Smooth muscle cell (in vitro differentiated cells): ENCODE measurements around the gene PRPF8. TPM values are rescaled to one million over a fixed set of nuclear protein-coding genes. Genes with fewer than 3 reads are reported as not detected.

Source experiments
- DNase-seq: peaks from one replicate; lab custom pipeline; 2025; ENCODE audit not compliant: unreplicated experiment; lab: John Stamatoyannopoulos, UW
- H2AFZ ChIP-seq: fragments of 200-600 bp; sonication (generic); 2 replicates; pipeline ENCODE4 v1.6.0; 2016; ENCODE audit warnings: antibody characterized with exemption, low read depth, mild to moderate bottlenecking
- H3F3A ChIP-seq: fragments of 200-600 bp; sonication (generic); 2 replicates; pipeline ENCODE4 v1.6.0; 2017; ENCODE audit warnings: antibody characterized with exemption, low read depth
- H3K27ac ChIP-seq: fragments of 200-600 bp; sonication (generic); 2 replicates; pipeline ENCODE4 v1.5.1; 2016; ENCODE audit warnings: low read depth, mild to moderate bottlenecking
- H3K27me3 ChIP-seq: fragments of 200-600 bp; sonication (generic); 2 replicates; pipeline ENCODE4 v1.6.1; 2016; ENCODE audit warnings: low read depth, mild to moderate bottlenecking
- H3K36me3 ChIP-seq: fragments of 200-600 bp; sonication (generic); 2 replicates; pipeline ENCODE4 v1.5.1; 2016; ENCODE audit warnings: low read depth
- H3K4me1 ChIP-seq: fragments of 200-600 bp; sonication (generic); 2 replicates; pipeline ENCODE4 v1.5.1; 2016; ENCODE audit warnings: low read depth
- H3K4me2 ChIP-seq: fragments of 200-600 bp; sonication (generic); 2 replicates; pipeline ENCODE4 v1.6.0; 2016; ENCODE audit warnings: mild to moderate bottlenecking
- H3K4me3 ChIP-seq: fragments of 200-600 bp; sonication (generic); 2 replicates; pipeline ENCODE4 v1.5.1; 2016; ENCODE audit warnings: mild to moderate bottlenecking
- H3K79me2 ChIP-seq: fragments of 200-600 bp; sonication (generic); 2 replicates; pipeline ENCODE4 v1.6.0; 2016; ENCODE audit warnings: low read depth, mild to moderate bottlenecking
- H3K9ac ChIP-seq: fragments of 200-600 bp; sonication (generic); 2 replicates; pipeline ENCODE4 v1.6.0; 2016; ENCODE audit warnings: low read depth
- H3K9me3 ChIP-seq: fragments of 200-600 bp; sonication (generic); replicated peaks from 2 replicates; pipeline ENCODE4 v1.5.1; 2016; ENCODE audit warnings: low read depth
- H4K20me1 ChIP-seq: fragments of 200-600 bp; sonication (generic); 2 replicates; pipeline ENCODE4 v1.6.0; 2016; ENCODE audit warnings: low read depth
- CTCF ChIP-seq: fragments of 200-600 bp; sonication (generic); IDR thresholded peaks from 2 replicates; pipeline ENCODE4 v1.5.1; 2017; ENCODE audit warnings: borderline replicate concordance, mild to moderate bottlenecking, antibody characterized with exemption; ENCODE audit not compliant: insufficient read depth, poor library complexity, severe bottlenecking
- WGBS: methylation state at CpG from one replicate; pipeline ENCODE4 v1.1.7; 2016; ENCODE audit warnings: low lambda C conversion rate; 5-methylcytosine and 5-hydroxymethylcytosine counted together
- polyA plus RNA-seq: library from polyadenylated mRNA; unstranded; fragments of >200 nt; fragmentation: Nextera tagmentation; extraction: Ambion mirVana; gene quantifications from 2 replicates; pipeline ENCODE4 v1.2.1, GENCODE V29; 2016
- total RNA-seq: library from RNA; depleted of rRNA; stranded (reverse); fragments of >200 nt; gene quantifications from 2 replicates; pipeline ENCODE4 v1.2.3, GENCODE V29; 2014

Gene PRPF8
- total and polyA plus RNA-seq, 2 experiments from 2014 or later, result 99.7 to 129 TPM

GRCh38 chr17:1640329-1641064 lies 44.2 kb downstream of the PRPF8 start:
- no peaks in the 10 kb centered on the region for H3K9me3 ChIP-seq
- no peak overlapping the region for H3K4me2 ChIP-seq
- H3K4me1 ChIP-seq, result peaks cover 10% of the 10 kb centered on the region
- H3K36me3 ChIP-seq, result no peaks in the 10 kb centered on the region
- H2AFZ ChIP-seq, result no peak overlapping the region
- no peak overlapping the region for H3K4me3 ChIP-seq
- H3F3A ChIP-seq, result no peaks in the 10 kb centered on the region
- no peaks in the 10 kb centered on the region for H3K79me2 ChIP-seq
- no peaks in the 10 kb centered on the region for H4K20me1 ChIP-seq
- H3K27ac ChIP-seq, result no peak overlapping the region
- no peak for DNase-seq
- no peak overlapping the region for H3K9ac ChIP-seq
- no peaks in the 10 kb centered on the region for H3K27me3 ChIP-seq
- TF ChIP-seq CTCF, result no peak
- 80% methylated on average over 23 of the region's 23 CpGs for WGBS

- Histone ChIP-seq H3K9ac (no peak overlapping the region), H3K27ac (no peak overlapping the region), H3K27me3 (no peaks in the 10 kb centered on the region), H3F3A (no peaks in the 10 kb centered on the region), H3K4me3 (no peak overlapping the region), H3K36me3 (no peaks in the 10 kb centered on the region), H3K4me1 (peaks cover 10% of the 10 kb centered on the region), H3K4me2 (no peak overlapping the region), H3K79me2 (no peaks in the 10 kb centered on the region), H2AFZ (no peak overlapping the region), H4K20me1 (no peaks in the 10 kb centered on the region), H3K9me3 (no peaks in the 10 kb centered on the region)
- TF ChIP-seq CTCF, result no peak
- DNase-seq, result no peak
- WGBS, result 83% methylated on average over 11 of the region's 11 CpGs
These were observed 45.0 kb downstream of the PRPF8 start for GRCh38 chr17:1639549-1640180.

- no peaks in the 10 kb centered on the region for H3K27me3 ChIP-seq
- no peak for TF ChIP-seq CTCF
- H3K9ac ChIP-seq, result no peak overlapping the region
- DNase-seq, result no peak
- no peaks in the 10 kb centered on the region for H4K20me1 ChIP-seq
- H3F3A ChIP-seq, result no peaks in the 10 kb centered on the region
- no peaks in the 10 kb centered on the region for H3K9me3 ChIP-seq
- H3K4me3 ChIP-seq, result no peak overlapping the region
- H3K79me2 ChIP-seq, result no peaks in the 10 kb centered on the region
- H3K27ac ChIP-seq, result no peak overlapping the region
- no peak overlapping the region for H2AFZ ChIP-seq
- H3K36me3 ChIP-seq, result no peaks in the 10 kb centered on the region
- WGBS, result 79% methylated on average over 19 of the region's 19 CpGs
- H3K4me1 ChIP-seq, result peaks cover 8% of the 10 kb centered on the region
- no peak overlapping the region for H3K4me2 ChIP-seq
These were observed 45.9 kb downstream of the PRPF8 start for GRCh38 chr17:1638624-1639300.
